A673 (cell line): Measurements from ENCODE around the gene HARS1. TPM values are rescaled to one million over a fixed set of nuclear protein-coding genes. Genes with fewer than 3 reads are reported as not detected.

Experiments
- BruUV-seq: library from RNA; stranded (reverse); fragments of 400-500 nt; replicated peaks from 2 replicates; lab custom pipeline; 2021; lab: Mats Ljungman, UMichigan
- CTCF ChIA-PET: fragments of 300-600 bp; sonication (Branson Sonifier 250); formaldehyde crosslinking; loops from one replicate; lab custom pipeline; 2022; ENCODE audit warnings: antibody characterized with exemption; lab: Charles Lee
- POLR2A ChIA-PET: fragments of 300-600 bp; sonication (Branson Sonifier 250); formaldehyde crosslinking; loops from one replicate; lab custom pipeline; 2022; ENCODE audit warnings: antibody characterized with exemption; ENCODE audit not compliant: low non-redundant PET; lab: Charles Lee
- DNase-seq: peaks from one replicate; pipeline ENCODE4 v3.0.0-alpha.2; 2015; ENCODE audit warnings: low spot score
- H3K27ac ChIP-seq: fragments of 200-600 bp; sonication (generic); 2 replicates; pipeline ENCODE4 v1.5.1; 2016; ENCODE audit warnings: mixed run types, low read depth, mild to moderate bottlenecking, mixed read lengths, antibody characterized with exemption, low read length; ENCODE audit not compliant: poor library complexity, severe bottlenecking
- H3K27me3 ChIP-seq: fragments of 200-600 bp; sonication (generic); replicated peaks from 2 replicates; pipeline ENCODE4 v1.6.1; 2017; ENCODE audit warnings: mixed run types, low read depth, mild to moderate bottlenecking, mixed read lengths, antibody characterized with exemption, low read length; ENCODE audit not compliant: insufficient read depth, poor library complexity
- H3K36me3 ChIP-seq: fragments of 200-600 bp; sonication (generic); 2 replicates; pipeline ENCODE4 v1.6.1; 2016; ENCODE audit warnings: mixed run types, mild to moderate bottlenecking, mixed read lengths, antibody characterized with exemption, low read length; ENCODE audit not compliant: insufficient read depth, poor library complexity, severe bottlenecking
- H3K4me1 ChIP-seq: fragments of 200-600 bp; sonication (generic); 2 replicates; pipeline ENCODE4 v1.6.1; 2017; ENCODE audit warnings: mixed run types, mild to moderate bottlenecking, mixed read lengths, antibody characterized with exemption, low read length; ENCODE audit not compliant: insufficient read depth, poor library complexity, severe bottlenecking
- H3K4me3 ChIP-seq: fragments of 200-600 bp; sonication (generic); 2 replicates; pipeline ENCODE4 v1.5.1; 2016; ENCODE audit warnings: low read depth, mixed run types, mild to moderate bottlenecking, mixed read lengths, low read length; ENCODE audit not compliant: poor library complexity, severe bottlenecking
- H3K9me3 ChIP-seq: fragments of 200-600 bp; sonication (generic); 2 replicates; pipeline ENCODE4 v1.6.1; 2016; ENCODE audit warnings: mixed run types, low read depth, mild to moderate bottlenecking, mixed read lengths, antibody characterized with exemption, low read length; ENCODE audit not compliant: poor library complexity, severe bottlenecking
- CTCF ChIP-seq: fragments of 300-800, 200-600 bp; sonication (generic); conservative IDR thresholded peaks from 2 replicates; pipeline ENCODE4 v1.5.1; 2017; ENCODE audit warnings: low read depth, mild to moderate bottlenecking, antibody characterized with exemption, low read length, moderate library complexity, mixed read lengths
- EZH2 ChIP-seq: fragments of 200-600 bp; sonication (generic); IDR thresholded peaks from 2 replicates; pipeline ENCODE4 v1.6.1; 2017; ENCODE audit warnings: borderline replicate concordance, low read depth, mild to moderate bottlenecking, mixed read lengths, antibody characterized with exemption, low read length; ENCODE audit not compliant: poor library complexity, severe bottlenecking
- intact Hi-C: fragments of 100-400 bp; cut with micrococcal nuclease; formaldehyde crosslinking; loops from one replicate; pipeline ENCODE4 v1.10.0; 2022; ENCODE audit not compliant: unreplicated experiment
- total RNA-seq: library from RNA; stranded (reverse); gene quantifications from 2 replicates; pipeline ENCODE4 v1.2.3, GENCODE V29; 2021

HARS1 gene
- total RNA-seq, 1 experiment from 2014 or later, result 101 TPM

- Histone ChIP-seq H3K4me1 (peaks cover 9% of the 10 kb centered on the region), H3K9me3 (no peaks in the 10 kb centered on the region), H3K4me3 (no peak overlapping the region), H3K27me3 (no peaks in the 10 kb centered on the region), H3K27ac (no peak overlapping the region), H3K36me3 (peaks cover 61% of the 10 kb centered on the region)
- intact Hi-C loops, result no loop called here
- TF ChIP-seq CTCF, result no peak
- peak; percentile 26 for DNase-seq
- POLR2A ChIA-PET, result interaction anchor here (0.5 kb wide), 1 partner anchor 19 kb away, joined by 4 read pairs; no protein-coding TSS in a partner anchor
- no TSS peak for BruUV-seq
- CTCF ChIA-PET, result no interaction called here
These were observed 3.1 kb upstream of the HARS1 start for GRCh38 chr5:140694276-140694675.

DNA sequence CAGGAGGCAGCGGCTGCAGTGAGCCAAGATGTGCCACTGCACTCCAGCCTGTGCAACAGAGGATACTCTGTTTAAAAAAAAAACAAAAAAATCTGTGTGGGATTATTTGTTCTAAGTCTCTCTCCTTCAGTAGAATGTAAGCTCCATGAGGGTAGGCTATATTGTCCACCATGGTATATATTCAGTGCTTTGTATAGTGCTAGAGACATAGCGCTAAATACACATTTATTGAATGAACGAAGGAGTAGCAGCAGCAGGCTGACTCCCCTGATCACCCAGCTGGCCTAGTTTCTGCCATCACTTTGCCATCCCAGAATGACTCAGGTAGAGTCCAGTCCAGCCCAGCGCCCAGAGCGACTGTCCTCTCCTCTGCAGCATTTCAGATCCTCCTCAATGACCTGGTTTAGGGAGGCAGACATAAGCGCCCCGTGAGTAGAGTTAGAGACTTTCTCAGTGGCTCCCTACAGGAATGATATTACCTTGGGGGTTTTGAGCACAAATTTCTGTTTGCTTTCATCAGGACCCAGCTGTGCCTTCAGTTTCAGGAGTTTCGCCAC, 716 bp downstream of the HARS1 start:
- TF ChIP-seq CTCF, result no peak
- no peak for TF ChIP-seq EZH2
- peak; percentile 10 for DNase-seq
- Histone ChIP-seq H3K4me3 (peak overlapping the region; percentile 84), H3K4me1 (peaks cover 9% of the 10 kb centered on the region), H3K36me3 (peaks cover 39% of the 10 kb centered on the region), H3K27me3 (no peaks in the 10 kb centered on the region), H3K9me3 (no peaks in the 10 kb centered on the region), H3K27ac (peak overlapping the region; percentile 83)
- ChIA-PET CTCF (no interaction called here), POLR2A (interaction anchor here (0.6 to 1.1 kb wide), 3 partner anchors 10 to 131 kb away, joined by 3 to 6 read pairs (median 3); partner anchors contain the start of gene ZMAT2)
- intact Hi-C loops, result no loop called here
- BruUV-seq, result no TSS peak

GRCh38 chr5:140678993-140679392, 12.2 kb downstream of the HARS1 start:
- no TSS peak for BruUV-seq
- H3K27me3 ChIP-seq, result no peaks in the 10 kb centered on the region
- no peaks in the 10 kb centered on the region for H3K9me3 ChIP-seq
- H3K36me3 ChIP-seq, result peaks cover 52% of the 10 kb centered on the region
- no peaks in the 10 kb centered on the region for H3K4me1 ChIP-seq
- ChIA-PET CTCF (no interaction called here), POLR2A (no interaction called here)
- DNase-seq, result no peak
- H3K4me3 ChIP-seq, result no peak overlapping the region
- intact Hi-C loops, result no loop called here
- H3K27ac ChIP-seq, result no peak overlapping the region
- TF ChIP-seq EZH2 (no peak), CTCF (no peak)
